H1 (cell line): ENCODE measurements around the gene CACNG8. TPM values are rescaled to one million over a fixed set of nuclear protein-coding genes. Genes with fewer than 3 reads are reported as not detected.

Experiments
- CTCF ChIA-PET: fragments of 300-600 bp; sonication (Branson Sonifier 250); formaldehyde crosslinking; loops from one replicate; lab custom pipeline; 2021; ENCODE audit not compliant: partially characterized antibody; lab: Charles Lee
- POLR2A ChIA-PET: fragments of 300-600 bp; sonication (Branson Sonifier 250); formaldehyde crosslinking; loops from one replicate; lab custom pipeline; 2021; ENCODE audit warnings: inconsistent platforms; ENCODE audit not compliant: partially characterized antibody; lab: Charles Lee
- DNase-seq, 2 experiments: peaks; one replicate each; pipeline versions ENCODE4 v3.0.0 to v3.0.0-alpha.2; 2010 to 2022; ENCODE audit warnings: low spot score in 2 of 2, low read depth in 1 of 2, mixed read lengths in 1 of 2
- FAIRE-seq: peaks from 2 replicates; lab custom pipeline; 2011; peaks lifted over from hg19 to GRCh38; lab: Jason Lieb, UNC
- H2AFZ ChIP-seq: 2 replicates; pipeline ENCODE4 v1.8.1; 2012; ENCODE audit warnings: low read length, inconsistent platforms
- H2AK5ac ChIP-seq: 2 replicates; pipeline ENCODE4 v1.6.1; 2013; ENCODE audit warnings: low read depth, low read length
- H2BK120ac ChIP-seq: replicated peaks from 2 replicates; pipeline ENCODE3; 2013; ENCODE audit warnings: low read depth, low read length, inconsistent platforms
- H2BK12ac ChIP-seq: 2 replicates; pipeline ENCODE4 v1.6.1; 2013; ENCODE audit warnings: low read depth, low read length
- H2BK15ac ChIP-seq: 2 replicates; pipeline ENCODE4 v1.6.1; 2013; ENCODE audit warnings: low read length
- H2BK20ac ChIP-seq: 2 replicates; pipeline ENCODE4 v1.6.1; 2013; ENCODE audit warnings: low read length
- H2BK5ac ChIP-seq: 2 replicates; pipeline ENCODE4 v1.6.1; 2013; ENCODE audit warnings: low read depth, low read length
- H3K14ac ChIP-seq: 2 replicates; pipeline ENCODE4 v1.6.1; 2013; ENCODE audit warnings: inconsistent platforms; ENCODE audit not compliant: insufficient read length
- H3K18ac ChIP-seq: 2 replicates; pipeline ENCODE4 v1.6.1; 2013; ENCODE audit warnings: low read length; ENCODE audit errors: extremely low read depth
- H3K23ac ChIP-seq: 2 replicates; pipeline ENCODE4 v1.6.1; 2013; ENCODE audit warnings: inconsistent platforms; ENCODE audit not compliant: insufficient read length
- H3K23me2 ChIP-seq: 2 replicates; pipeline ENCODE4 v1.6.1; 2013; ENCODE audit warnings: low read depth, low read length
- H3K27ac ChIP-seq: 2 replicates; pipeline ENCODE4 v1.6.1; 2011; ENCODE audit warnings: low read depth, low read length, inconsistent platforms
- H3K27me3 ChIP-seq, 4 experiments: replicated peaks in 1 of 4; 1 replicate in 1 of 4; 2 replicates in 3 of 4; pipeline versions ENCODE4 v1.6.1 to v1.8.1; 2011 to 2013; ENCODE audit warnings: low read length in 3 of 4, mild to moderate bottlenecking in 3 of 4, inconsistent platforms in 2 of 4, mixed read lengths in 2 of 4, moderate library complexity in 1 of 4; ENCODE audit not compliant: control insufficient read depth in 3 of 4, insufficient read depth in 3 of 4; ENCODE audit errors: extremely low read depth in 1 of 4
- H3K36me3 ChIP-seq, 4 experiments: 2 replicates each; pipeline versions ENCODE4 v1.6.1 to v1.8.1; 2011 to 2013; ENCODE audit warnings: mild to moderate bottlenecking in 4 of 4, low read length in 3 of 4, moderate library complexity in 2 of 4, control low read depth in 1 of 4, inconsistent platforms in 1 of 4; ENCODE audit not compliant: insufficient read depth in 4 of 4, control insufficient read depth in 2 of 4
- H3K4ac ChIP-seq: replicated peaks from 2 replicates; pipeline ENCODE3; 2013; ENCODE audit warnings: low read length, low read depth, mixed read lengths, inconsistent platforms; ENCODE audit not compliant: insufficient read length
- H3K4me1 ChIP-seq, 4 experiments: replicated peaks in 1 of 4; 1 replicate in 1 of 4; 2 replicates in 3 of 4; pipeline versions ENCODE4 v1.6.1 to v1.8.1; 2011 to 2013; ENCODE audit warnings: low read length in 3 of 4, inconsistent platforms in 2 of 4, mixed read lengths in 1 of 4; ENCODE audit not compliant: insufficient read depth in 4 of 4, control insufficient read depth in 3 of 4
- H3K4me2 ChIP-seq, 2 experiments: 2 replicates each; pipeline versions ENCODE4 v1.6.1 to v1.8.1; 2011 to 2013; ENCODE audit warnings: low read depth in 2 of 2, low read length in 2 of 2, control low read depth in 1 of 2, inconsistent platforms in 1 of 2, mild to moderate bottlenecking in 1 of 2; ENCODE audit not compliant: insufficient read depth in 1 of 2
- H3K4me3 ChIP-seq, 4 experiments: fragments of 200-600, 300-600 bp in 1 of 4; sonication (generic), shearing (Covaris generic), sonication (Bioruptor Twin) in 1 of 4; 2 replicates each; pipeline versions ENCODE4 v1.5.1 to v1.8.1; 2011 to 2016; ENCODE audit warnings: low read length in 4 of 4, low read depth in 3 of 4, control low read depth in 2 of 4, inconsistent platforms in 2 of 4, mild to moderate bottlenecking in 2 of 4, mixed read lengths in 1 of 4, moderate library complexity in 1 of 4; ENCODE audit not compliant: insufficient read depth in 2 of 4; ENCODE audit errors: extremely low read depth in 1 of 4
- H3K56ac ChIP-seq: replicated peaks from 2 replicates; pipeline ENCODE3; 2013; ENCODE audit warnings: low read depth, mild to moderate bottlenecking, mixed read lengths, low read length, inconsistent platforms; ENCODE audit not compliant: insufficient read length
- H3K79me1 ChIP-seq: 2 replicates; pipeline ENCODE4 v1.6.1; 2013; ENCODE audit warnings: low read depth, low read length, control low read depth
- H3K79me2 ChIP-seq, 2 experiments: 2 replicates each; pipeline versions ENCODE4 v1.6.1 to v1.8.1; 2012 to 2013; ENCODE audit warnings: low read length in 2 of 2, mild to moderate bottlenecking in 2 of 2, inconsistent platforms in 1 of 2; ENCODE audit not compliant: insufficient read depth in 2 of 2, control insufficient read depth in 1 of 2
- H3K9ac ChIP-seq, 4 experiments: replicated peaks in 1 of 4; 1 replicate in 1 of 4; 2 replicates in 3 of 4; pipeline versions ENCODE4 v1.6.1 to v1.8.1; 2011 to 2013; ENCODE audit warnings: low read depth in 3 of 4, low read length in 3 of 4, control low read depth in 2 of 4, mild to moderate bottlenecking in 2 of 4, moderate library complexity in 2 of 4, inconsistent platforms in 1 of 4; ENCODE audit errors: extremely low read depth in 1 of 4
- H3K9me3 ChIP-seq, 2 experiments: 2 replicates each; pipeline versions ENCODE4 v1.6.1 to v1.8.1; 2012 to 2013; ENCODE audit warnings: mild to moderate bottlenecking in 2 of 2, moderate library complexity in 2 of 2, control low read depth in 1 of 2, inconsistent platforms in 1 of 2, low read depth in 1 of 2, low read length in 1 of 2, mixed read lengths in 1 of 2; ENCODE audit not compliant: insufficient read depth in 2 of 2
- H4K20me1 ChIP-seq, 2 experiments: replicated peaks in 1 of 2; 2 replicates each; pipeline versions ENCODE3 to v1.8.1; 2011 to 2013; ENCODE audit warnings: inconsistent platforms in 2 of 2, low read length in 2 of 2, mild to moderate bottlenecking in 1 of 2; ENCODE audit not compliant: insufficient read depth in 2 of 2, control insufficient read depth in 1 of 2
- H4K5ac ChIP-seq: 2 replicates; pipeline ENCODE4 v1.6.1; 2013; ENCODE audit warnings: low read length, low read depth, mixed read lengths, inconsistent platforms; ENCODE audit not compliant: insufficient read length
- H4K8ac ChIP-seq: 2 replicates; pipeline ENCODE4 v1.8.0; 2013; ENCODE audit warnings: mild to moderate bottlenecking, moderate library complexity, low read length, inconsistent platforms; ENCODE audit not compliant: insufficient read depth; ENCODE audit errors: extremely low read depth
- H4K91ac ChIP-seq: replicated peaks from 2 replicates; pipeline ENCODE3; 2013; ENCODE audit warnings: low read length, mixed read lengths, inconsistent platforms; ENCODE audit not compliant: insufficient read length
- EGR1 ChIP-seq: IDR thresholded peaks from 2 replicates; pipeline ENCODE4 v1.6.1; 2011; ENCODE audit warnings: low read depth, low read length, borderline replicate concordance
- WGBS, 2 experiments: shearing (Covaris generic) in 1 of 2; methylation state at CpG; one replicate each; pipeline versions ENCODE4 v1.1.6 to v1.1.7; 2013 to 2015; ENCODE audit warnings: low lambda C conversion rate in 2 of 2, mixed read lengths in 2 of 2, inconsistent platforms in 1 of 2, low coverage in 1 of 2, missing lambda C conversion rate in 1 of 2; ENCODE audit not compliant: insufficient replicate concordance in 2 of 2, insufficient coverage in 1 of 2, insufficient read length in 1 of 2; ENCODE audit errors: extremely low coverage in 1 of 2, missing lambda C conversion rate in 1 of 2; 5-methylcytosine and 5-hydroxymethylcytosine counted together
- polyA plus RNA-seq, 7 experiments: library from polyadenylated mRNA; depleted of rRNA in 3 of 7; stranded (reverse) in 5 of 7; unstranded in 2 of 7; fragments of >200 nt in 5 of 7; fragments of 200-250 nt in 2 of 7; gene quantifications; 1 replicate in 5 of 7; 2 replicates in 1 of 7; 4 replicates in 1 of 7; pipeline versions ENCODE4 v1.2.1 to v1.2.3, GENCODE V29; 2011 to 2013; ENCODE audit warnings: missing spikeins in 2 of 7, mixed read lengths in 2 of 7
- total RNA-seq: library from RNA; stranded (reverse); fragmentation: NEBNext Ultra II Directional; extraction: Animal tissue kit (Norgen Biotek cat#: 25700); gene quantifications from 2 replicates; pipeline ENCODE4 v1.2.1, GENCODE V29; 2021

CACNG8 gene
- total and polyA plus RNA-seq, 2 of the 8 experiments (the other 6 are each of a cell fraction or from before 2014, with no cell fraction given) = 0.41 to 4.5 TPM

GRCh38 chr19:53927739-53928138 is 35.0 kb upstream of the CACNG8 start:
- no peak overlapping the region for H2BK5ac ChIP-seq
- no peaks in the 10 kb centered on the region for H3K79me2 ChIP-seq
- H2BK12ac ChIP-seq = no peak overlapping the region
- ChIA-PET POLR2A (interaction anchor here (0.6 to 2.5 kb wide), 7 partner anchors 9 to 59 kb away, joined by 3 to 9 read pairs (median 4); partner anchors contain the start of gene MYADM), CTCF (interaction anchor here (0.7 to 4.2 kb wide), 9 partner anchors 10 to 135 kb away, joined by 3 to 34 read pairs (median 5); no protein-coding TSS in a partner anchor)
- DNase-seq (peak; percentile 79 to 88), FAIRE-seq (peak; percentile 60)
- H4K5ac ChIP-seq = no peak overlapping the region
- no peak overlapping the region for H3K4ac ChIP-seq
- no peak overlapping the region for H3K18ac ChIP-seq
- no peak overlapping the region for H3K27ac ChIP-seq
- no peak overlapping the region; a peak in 1 of 4 replicates for H3K4me2 ChIP-seq
- no peak overlapping the region for H2AK5ac ChIP-seq
- H4K20me1 ChIP-seq = peaks cover 0 to 2% of the 10 kb centered on the region in 2 experiments
- no peak overlapping the region for H4K8ac ChIP-seq
- H3K4me3 ChIP-seq = no peak overlapping the region
- no peak overlapping the region for H3K9ac ChIP-seq
- H2BK120ac ChIP-seq = no peak overlapping the region
- H2BK15ac ChIP-seq = no peak overlapping the region
- no peak overlapping the region for H2BK20ac ChIP-seq
- no peak overlapping the region for H3K23ac ChIP-seq
- no peak overlapping the region for H4K91ac ChIP-seq
- H3K4me1 ChIP-seq = peaks cover 0 to 2% (median 0%) of the 10 kb centered on the region in 4 experiments; a peak in 2 of 7 replicates
- no peaks in the 10 kb centered on the region for H3K79me1 ChIP-seq
- no peaks in the 10 kb centered on the region for H3K9me3 ChIP-seq
- no peak overlapping the region for H3K56ac ChIP-seq
- WGBS, 2 experiments = no CpG with 5 or more reads among the region's 8 CpGs
- H3K14ac ChIP-seq = no peak overlapping the region
- H3K27me3 ChIP-seq = no peaks in the 10 kb centered on the region
- H3K36me3 ChIP-seq = peaks cover 2 to 29% (median 7%) of the 10 kb centered on the region in 4 experiments; a peak in 5 of 8 replicates
- H3K23me2 ChIP-seq = no peaks in the 10 kb centered on the region; the same call in 1 of the 2 replicates
- no peak overlapping the region for H2AFZ ChIP-seq
- TF ChIP-seq EGR1 = peak; percentile 54; the same call in 1 of the 2 replicates
